ENCODE measurements around the gene GPATCH8. TPM values are rescaled to one million over a fixed set of nuclear protein-coding genes. Genes with fewer than 3 reads are reported as not detected.
A peak's percentile ranks its signal among the peaks of the same experiment; 100 is the strongest.
"Not testable (repeated sequence)": the region's sequence is repeated elsewhere in the genome, so short reads cannot be mapped to it uniquely, and the experiment has no call there.

Gene GPATCH8
- total RNA-seq, 2 experiments from 2014 or later: 76.0 to 76.9 TPM

DNA sequence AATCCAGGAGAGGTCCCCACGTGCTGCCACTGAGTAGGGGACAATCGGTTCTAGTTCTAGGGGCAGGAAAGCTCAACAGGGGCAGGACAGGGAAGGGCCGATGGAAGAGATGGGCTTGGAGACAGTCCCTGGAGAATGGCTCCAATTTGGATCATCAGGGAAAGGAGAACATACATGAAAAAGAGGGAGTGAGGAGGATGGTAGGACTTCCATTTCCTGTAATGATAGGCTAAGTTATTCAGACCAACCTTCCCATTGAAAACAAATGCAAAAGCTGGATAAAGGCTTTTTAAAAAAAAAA lies 20.4 kb upstream of the GPATCH8 start:
- no peak overlapping the region for H3K27ac ChIP-seq (ENCODE audit: low read depth in 1 of 2, low read length in 2 of 2)
- ATAC-seq (ENCODE audit: poor library complexity) (no peak), DNase-seq (no peak)
- TF ChIP-seq, protein P1, sequence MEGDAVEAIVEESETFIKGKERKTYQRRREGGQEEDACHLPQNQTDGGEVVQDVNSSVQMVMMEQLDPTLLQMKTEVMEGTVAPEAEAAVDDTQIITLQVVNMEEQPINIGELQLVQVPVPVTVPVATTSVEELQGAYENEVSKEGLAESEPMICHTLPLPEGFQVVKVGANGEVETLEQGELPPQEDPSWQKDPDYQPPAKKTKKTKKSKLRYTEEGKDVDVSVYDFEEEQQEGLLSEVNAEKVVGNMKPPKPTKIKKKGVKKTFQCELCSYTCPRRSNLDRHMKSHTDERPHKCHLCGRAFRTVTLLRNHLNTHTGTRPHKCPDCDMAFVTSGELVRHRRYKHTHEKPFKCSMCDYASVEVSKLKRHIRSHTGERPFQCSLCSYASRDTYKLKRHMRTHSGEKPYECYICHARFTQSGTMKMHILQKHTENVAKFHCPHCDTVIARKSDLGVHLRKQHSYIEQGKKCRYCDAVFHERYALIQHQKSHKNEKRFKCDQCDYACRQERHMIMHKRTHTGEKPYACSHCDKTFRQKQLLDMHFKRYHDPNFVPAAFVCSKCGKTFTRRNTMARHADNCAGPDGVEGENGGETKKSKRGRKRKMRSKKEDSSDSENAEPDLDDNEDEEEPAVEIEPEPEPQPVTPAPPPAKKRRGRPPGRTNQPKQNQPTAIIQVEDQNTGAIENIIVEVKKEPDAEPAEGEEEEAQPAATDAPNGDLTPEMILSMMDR (IDR thresholded peaks at IDR 0.05): no peak
- Mint-ChIP-seq H3K9me3 (no peaks in the 10 kb centered on the region), H3K27me3 (peaks cover 23% of the 10 kb centered on the region), H3K4me1 (ENCODE audit: low read depth) (no peaks in the 10 kb centered on the region), H3K27ac (no peak overlapping the region), H3K36me3 (ENCODE audit: low read depth) (no peaks in the 10 kb centered on the region), H3K4me3 (no peak overlapping the region)
- intact Hi-C loops (cut with DNase I, micrococcal nuclease): no loop called here
- CTCF ChIA-PET: interaction anchor here (1.1 kb wide), 1 partner anchor 9 kb away, joined by 5 read pairs; no protein-coding TSS in a partner anchor
- no peaks in the 10 kb centered on the region for H3K36me3 ChIP-seq (ENCODE audit: insufficient read depth, low read length)
- peaks cover 0 to 6% of the 10 kb centered on the region in 2 experiments for H3K27me3 ChIP-seq (ENCODE audit: control insufficient read depth in 1 of 2, insufficient read depth in 2 of 2, low read length in 2 of 2)
- H3K4me1 ChIP-seq (ENCODE audit: insufficient read depth, low read length): no peaks in the 10 kb centered on the region
- H3K9me3 ChIP-seq (ENCODE audit: control insufficient read depth in 1 of 2, insufficient read depth in 1 of 2, low read length in 2 of 2): peaks cover 0 to 6% of the 10 kb centered on the region in 2 experiments
- no peak overlapping the region for H3K4me3 ChIP-seq (ENCODE audit: low read length)
- POLR2A ChIA-PET: no interaction called here

DNA sequence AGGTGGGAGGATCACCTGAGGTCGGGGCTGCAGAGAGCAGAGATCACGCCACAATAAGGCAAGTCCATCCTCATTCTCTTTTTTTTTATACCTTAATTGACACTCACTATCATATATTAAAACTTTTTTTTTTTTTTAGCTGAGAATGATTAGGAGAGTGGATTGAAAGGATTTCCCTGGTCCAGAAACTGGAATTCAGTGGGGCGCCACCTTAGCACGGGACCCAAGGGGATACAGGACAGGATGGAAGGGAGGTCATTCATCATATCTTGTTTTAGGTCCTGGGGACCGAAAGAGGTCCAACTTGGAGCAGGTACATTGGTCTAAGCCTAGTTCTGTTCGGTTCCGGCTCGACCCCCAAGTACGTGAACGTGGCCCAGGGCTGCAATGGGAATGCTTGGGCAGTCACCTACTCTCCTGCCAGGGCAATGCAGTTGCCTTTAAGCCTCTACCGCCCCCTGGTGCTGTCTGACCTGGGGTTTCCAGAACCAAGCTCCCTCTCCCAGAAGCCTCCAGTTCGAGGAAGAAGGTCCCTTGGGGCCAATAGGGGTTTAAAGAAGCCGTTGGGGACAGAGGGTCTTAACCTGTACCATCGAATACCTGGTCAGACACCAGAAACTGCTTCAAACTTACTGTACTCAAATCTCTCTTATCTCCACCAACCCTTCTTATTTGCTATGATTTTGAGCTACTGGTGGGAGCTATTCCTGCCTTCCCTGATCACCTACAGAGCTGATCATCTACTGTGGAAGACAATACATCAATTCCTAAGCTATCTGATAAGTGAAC lies 19.9 kb upstream of the GPATCH8 start:
- ATAC-seq (ENCODE audit: poor library complexity) (no peak), DNase-seq (peak in 12 of 14 experiments; percentile 14 to 54 (median 34))
- Mint-ChIP-seq H3K9me3 (no peaks in the 10 kb centered on the region), H3K4me1 (ENCODE audit: low read depth) (no peaks in the 10 kb centered on the region), H3K27me3 (peaks cover 22% of the 10 kb centered on the region), H3K4me3 (no peak overlapping the region), H3K27ac (no peak overlapping the region), H3K36me3 (ENCODE audit: low read depth) (no peaks in the 10 kb centered on the region)
- Histone ChIP-seq H3K4me1 (ENCODE audit: insufficient read depth, low read length) (no peaks in the 10 kb centered on the region), H3K27me3 (ENCODE audit: control insufficient read depth in 1 of 2, insufficient read depth in 2 of 2, low read length in 2 of 2) (peaks cover 2 to 6% of the 10 kb centered on the region in 2 experiments), H3K9me3 (ENCODE audit: control insufficient read depth in 1 of 2, insufficient read depth in 1 of 2, low read length in 2 of 2) (peaks cover 0 to 6% of the 10 kb centered on the region in 2 experiments), H3K36me3 (ENCODE audit: insufficient read depth, low read length) (no peaks in the 10 kb centered on the region), H3K4me3 (ENCODE audit: low read length) (no peak overlapping the region), H3K27ac (ENCODE audit: low read depth in 1 of 2, low read length in 2 of 2) (no peak overlapping the region)
- CTCF ChIA-PET: interaction anchor here (1.1 kb wide), 1 partner anchor 10 kb away, joined by 5 read pairs; no protein-coding TSS in a partner anchor
- POLR2A ChIA-PET: interaction anchor here (0.7 to 1.1 kb wide), 2 partner anchors 19 to 60 kb away, joined by 3 read pairs; no protein-coding TSS in a partner anchor
- intact Hi-C loops (cut with DNase I, micrococcal nuclease): no loop called here
- TF ChIP-seq, protein P1 (IDR thresholded peaks at IDR 0.05): peak; percentile 16

DNA sequence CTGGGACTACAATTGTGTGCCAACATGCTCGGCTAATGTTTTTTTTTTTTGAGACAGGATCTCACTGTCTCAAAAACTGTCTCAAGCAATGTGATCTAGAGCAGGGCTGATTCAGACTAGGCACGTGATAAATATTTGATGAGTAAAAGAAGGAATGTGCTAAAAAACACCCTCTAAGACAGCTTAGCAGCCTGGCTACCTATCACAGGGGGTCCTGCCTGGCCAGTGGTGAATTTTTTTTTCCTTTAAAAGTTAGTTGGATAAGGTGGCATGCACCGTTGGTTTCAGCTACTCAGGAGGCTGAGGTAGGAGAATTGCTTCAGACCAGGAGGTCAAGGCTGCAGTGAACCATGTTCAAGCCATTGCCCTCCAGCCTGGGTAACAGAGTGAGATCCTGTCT lies 14.8 kb upstream of the GPATCH8 start:
- no peak overlapping the region for H3K4me3 ChIP-seq (ENCODE audit: low read length)
- TF ChIP-seq, protein P1 (IDR thresholded peaks at IDR 0.05): no peak
- POLR2A ChIA-PET: no interaction called here
- ATAC-seq (ENCODE audit: poor library complexity) (no peak), DNase-seq (no peak)
- no peaks in the 10 kb centered on the region for H3K36me3 ChIP-seq (ENCODE audit: insufficient read depth, low read length)
- Mint-ChIP-seq H3K27me3 (peaks cover 17% of the 10 kb centered on the region), H3K36me3 (ENCODE audit: low read depth) (no peaks in the 10 kb centered on the region), H3K27ac (no peak overlapping the region), H3K4me3 (no peak overlapping the region), H3K9me3 (no peaks in the 10 kb centered on the region), H3K4me1 (ENCODE audit: low read depth) (no peaks in the 10 kb centered on the region)
- CTCF ChIA-PET: no interaction called here
- H3K27me3 ChIP-seq (ENCODE audit: control insufficient read depth in 1 of 2, insufficient read depth in 2 of 2, low read length in 2 of 2): peaks cover 2 to 5% of the 10 kb centered on the region in 2 experiments
- intact Hi-C loops (cut with DNase I, micrococcal nuclease): no loop called here
- H3K27ac ChIP-seq (ENCODE audit: low read depth in 1 of 2, low read length in 2 of 2): no peak overlapping the region
- no peaks in the 10 kb centered on the region for H3K4me1 ChIP-seq (ENCODE audit: insufficient read depth, low read length)
- no peaks in the 10 kb centered on the region for H3K9me3 ChIP-seq (ENCODE audit: control insufficient read depth in 1 of 2, insufficient read depth in 1 of 2, low read length in 2 of 2)

DNA sequence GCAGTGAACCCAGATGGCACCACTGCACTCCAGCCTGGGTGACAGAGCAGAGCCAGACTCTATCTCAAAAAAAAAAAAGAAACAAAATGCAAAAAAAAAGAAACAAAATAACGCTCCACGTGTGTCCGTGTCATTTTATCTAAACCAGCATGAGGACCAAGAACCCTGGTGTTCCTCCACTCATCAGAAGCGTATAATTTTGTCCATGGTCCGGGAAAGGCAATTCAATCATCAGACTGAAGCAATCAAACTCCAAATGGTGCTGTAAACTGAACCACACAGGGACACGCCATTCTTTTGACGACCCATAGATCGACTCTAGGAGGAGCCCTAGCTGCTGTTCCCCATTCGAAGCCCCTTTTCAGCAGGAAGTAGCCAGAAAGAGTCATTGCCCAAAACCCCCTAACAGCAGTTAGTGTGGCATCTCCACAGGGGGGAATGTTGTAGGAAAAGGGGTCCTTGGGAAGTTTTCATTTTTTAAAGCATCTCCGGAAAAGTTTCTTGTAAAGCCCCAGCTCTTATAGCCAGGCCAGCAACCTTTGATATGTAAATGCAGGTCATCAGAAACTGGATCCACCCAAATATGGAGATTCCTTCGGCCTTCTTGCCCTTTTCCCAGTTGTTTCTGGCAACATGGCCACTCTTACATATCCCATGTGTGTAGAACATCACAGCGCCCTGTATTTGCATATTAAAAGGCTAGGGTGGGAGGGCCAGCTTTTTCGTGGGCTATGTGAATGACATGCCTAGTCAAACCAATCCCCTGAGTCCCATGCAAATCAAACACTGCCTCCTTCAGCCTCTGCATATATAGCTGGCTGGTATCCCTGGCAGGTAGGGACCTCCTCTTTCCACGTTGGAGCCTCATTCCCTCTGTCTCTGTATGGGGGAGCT lies 8.3 kb upstream of the GPATCH8 start:
- intact Hi-C loops (cut with DNase I, micrococcal nuclease); H3K27me3 ChIP-seq (ENCODE audit: control insufficient read depth in 1 of 2, insufficient read depth in 2 of 2, low read length in 2 of 2); H3K4me1 Mint-ChIP-seq (ENCODE audit: low read depth); H3K27ac ChIP-seq (ENCODE audit: low read depth in 1 of 2, low read length in 2 of 2); H3K9me3 Mint-ChIP-seq; H3K4me3 Mint-ChIP-seq; H3K9me3 ChIP-seq (ENCODE audit: control insufficient read depth in 1 of 2, insufficient read depth in 1 of 2, low read length in 2 of 2); H3K36me3 Mint-ChIP-seq (ENCODE audit: low read depth); CTCF ChIA-PET; DNase-seq; H3K4me3 ChIP-seq (ENCODE audit: low read length); H3K36me3 ChIP-seq (ENCODE audit: insufficient read depth, low read length); H3K4me1 ChIP-seq (ENCODE audit: insufficient read depth, low read length); ATAC-seq (ENCODE audit: poor library complexity); H3K27ac Mint-ChIP-seq: not testable (repeated sequence)
- POLR2A ChIA-PET: interaction anchor here (1.0 kb wide), 1 partner anchor 8 kb away, joined by 3 read pairs; no protein-coding TSS in a partner anchor
- peaks cover 15% of the 10 kb centered on the region for H3K27me3 Mint-ChIP-seq
